Astrocyte (in vitro differentiated cells and primary cell): ENCODE data around the gene TLE2. TPM values are rescaled to one million over a fixed set of nuclear protein-coding genes. Genes with fewer than 3 reads are reported as not detected.

Experiments
- DNase-seq: peaks from one replicate; pipeline ENCODE4 v3.0.0-alpha.2; 2010; ENCODE audit warnings: low read depth
- FAIRE-seq: peaks from 2 replicates; lab custom pipeline; 2011; peaks lifted over from hg19 to GRCh38; lab: Jason Lieb, UNC
- H2AFZ ChIP-seq: 2 replicates; pipeline ENCODE4 v1.6.0; 2012; ENCODE audit warnings: low read depth, low read length, inconsistent platforms
- H3K27ac ChIP-seq: 2 replicates; pipeline ENCODE4 v1.5.1; 2011; ENCODE audit warnings: low read depth, low read length, inconsistent platforms
- H3K27me3 ChIP-seq: 2 replicates; pipeline ENCODE4 v1.6.0; 2011; ENCODE audit warnings: low read length, inconsistent platforms; ENCODE audit not compliant: insufficient read depth
- H3K36me3 ChIP-seq: 2 replicates; pipeline ENCODE4 v1.5.1; 2011; ENCODE audit warnings: low read length, inconsistent platforms; ENCODE audit not compliant: insufficient read depth
- H3K4me1 ChIP-seq: 2 replicates; pipeline ENCODE4 v1.5.1; 2011; ENCODE audit warnings: low read length, inconsistent platforms; ENCODE audit not compliant: insufficient read depth
- H3K4me2 ChIP-seq: 2 replicates; pipeline ENCODE4 v1.6.0; 2012; ENCODE audit warnings: low read length, inconsistent platforms
- H3K4me3 ChIP-seq: 2 replicates; pipeline ENCODE4 v1.5.1; 2011; ENCODE audit warnings: low read depth, mild to moderate bottlenecking, low read length, inconsistent platforms; ENCODE audit not compliant: insufficient read depth
- H3K79me2 ChIP-seq: 2 replicates; pipeline ENCODE4 v1.6.0; 2012; ENCODE audit warnings: mild to moderate bottlenecking, low read length, inconsistent platforms; ENCODE audit not compliant: insufficient read depth
- H3K9ac ChIP-seq: 2 replicates; pipeline ENCODE4 v1.6.0; 2012; ENCODE audit warnings: mild to moderate bottlenecking, low read length, inconsistent platforms
- H3K9me3 ChIP-seq: 2 replicates; pipeline ENCODE4 v1.5.1; 2012; ENCODE audit warnings: low read depth, mild to moderate bottlenecking, low read length, inconsistent platforms; ENCODE audit not compliant: insufficient read depth
- H4K20me1 ChIP-seq: 2 replicates; pipeline ENCODE4 v1.6.0; 2012; ENCODE audit warnings: low read length, inconsistent platforms; ENCODE audit not compliant: insufficient read depth
- H3K27ac Mint-ChIP-seq: one replicate; pipeline ENCODE4 v1.8.0; 2021; ENCODE audit warnings: mild to moderate bottlenecking, mixed read lengths; ENCODE audit not compliant: unreplicated experiment
- H3K27me3 Mint-ChIP-seq: one replicate; pipeline ENCODE4 v1.8.0; 2021; ENCODE audit warnings: low read depth, mixed read lengths; ENCODE audit not compliant: unreplicated experiment
- H3K36me3 Mint-ChIP-seq: one replicate; pipeline ENCODE4 v1.8.0; 2021; ENCODE audit warnings: low read depth, mixed read lengths; ENCODE audit not compliant: unreplicated experiment
- H3K4me1 Mint-ChIP-seq: one replicate; pipeline ENCODE4 v1.8.0; 2021; ENCODE audit warnings: low read depth, mixed read lengths; ENCODE audit not compliant: unreplicated experiment
- H3K4me3 Mint-ChIP-seq: one replicate; pipeline ENCODE4 v1.8.0; 2021; ENCODE audit warnings: mild to moderate bottlenecking, moderate library complexity, mixed read lengths; ENCODE audit not compliant: unreplicated experiment
- H3K9me3 Mint-ChIP-seq: one replicate; pipeline ENCODE4 v1.8.0; 2021; ENCODE audit warnings: mild to moderate bottlenecking, mixed read lengths; ENCODE audit not compliant: unreplicated experiment
- EZH2 ChIP-seq: IDR thresholded peaks from 2 replicates; pipeline ENCODE4 v1.6.1; 2012; ENCODE audit warnings: mild to moderate bottlenecking, low read length, inconsistent platforms; ENCODE audit not compliant: insufficient read depth
- total RNA-seq: library from RNA; stranded (reverse); gene quantifications from 2 replicates; pipeline ENCODE4 v1.2.1, GENCODE V29; 2021
- TF ChIP-seq, protein P1 (sequence below): IDR thresholded peaks from 2 replicates; pipeline ENCODE4 v1.5.1; 2011; ENCODE audit warnings: low read depth, mild to moderate bottlenecking, inconsistent platforms, low read length, moderate library complexity; ENCODE audit not compliant: insufficient read depth

Gene TLE2
- total RNA-seq, 1 donor from 2014 or later, result 0.79 TPM

DNA sequence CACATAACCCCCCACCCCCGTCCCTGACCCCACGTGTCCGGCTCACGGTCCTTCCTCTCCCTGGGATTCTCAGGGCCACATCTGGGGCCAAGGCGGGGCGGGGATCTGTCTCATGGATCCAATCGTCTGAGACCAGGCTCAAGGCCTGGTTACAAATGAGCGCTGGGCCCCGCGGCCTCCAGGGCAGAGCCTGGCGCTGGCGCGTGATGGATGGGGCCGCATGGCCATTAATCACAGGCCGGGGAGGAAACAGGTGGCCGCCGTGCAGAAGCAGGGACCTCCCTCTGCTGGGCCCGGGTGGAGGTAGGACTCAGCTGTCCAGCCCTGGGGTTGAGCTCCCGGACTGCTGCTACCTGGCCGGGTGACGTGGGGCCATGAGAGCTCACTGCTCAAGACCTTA is 39.0 kb upstream of the TLE2 start:
- FAIRE-seq (no peak), DNase-seq (no peak)
- H3K4me1 ChIP-seq, result no peaks in the 10 kb centered on the region
- H3K9me3 ChIP-seq, result no peaks in the 10 kb centered on the region
- Mint-ChIP-seq H3K36me3 (no peaks in the 10 kb centered on the region), H3K9me3 (peaks cover 4% of the 10 kb centered on the region), H3K4me3 (no peak overlapping the region), H3K27me3 (peaks cover 28% of the 10 kb centered on the region), H3K4me1 (no peaks in the 10 kb centered on the region), H3K27ac (no peak overlapping the region)
- no peaks in the 10 kb centered on the region for H3K79me2 ChIP-seq
- no peaks in the 10 kb centered on the region for H3K36me3 ChIP-seq
- H2AFZ ChIP-seq, result no peak overlapping the region
- no peak overlapping the region for H3K27ac ChIP-seq
- TF ChIP-seq, protein P1, sequence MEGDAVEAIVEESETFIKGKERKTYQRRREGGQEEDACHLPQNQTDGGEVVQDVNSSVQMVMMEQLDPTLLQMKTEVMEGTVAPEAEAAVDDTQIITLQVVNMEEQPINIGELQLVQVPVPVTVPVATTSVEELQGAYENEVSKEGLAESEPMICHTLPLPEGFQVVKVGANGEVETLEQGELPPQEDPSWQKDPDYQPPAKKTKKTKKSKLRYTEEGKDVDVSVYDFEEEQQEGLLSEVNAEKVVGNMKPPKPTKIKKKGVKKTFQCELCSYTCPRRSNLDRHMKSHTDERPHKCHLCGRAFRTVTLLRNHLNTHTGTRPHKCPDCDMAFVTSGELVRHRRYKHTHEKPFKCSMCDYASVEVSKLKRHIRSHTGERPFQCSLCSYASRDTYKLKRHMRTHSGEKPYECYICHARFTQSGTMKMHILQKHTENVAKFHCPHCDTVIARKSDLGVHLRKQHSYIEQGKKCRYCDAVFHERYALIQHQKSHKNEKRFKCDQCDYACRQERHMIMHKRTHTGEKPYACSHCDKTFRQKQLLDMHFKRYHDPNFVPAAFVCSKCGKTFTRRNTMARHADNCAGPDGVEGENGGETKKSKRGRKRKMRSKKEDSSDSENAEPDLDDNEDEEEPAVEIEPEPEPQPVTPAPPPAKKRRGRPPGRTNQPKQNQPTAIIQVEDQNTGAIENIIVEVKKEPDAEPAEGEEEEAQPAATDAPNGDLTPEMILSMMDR, result no peak
- TF ChIP-seq EZH2, result no peak
- no peak overlapping the region for H3K4me2 ChIP-seq
- no peaks in the 10 kb centered on the region for H3K27me3 ChIP-seq
- H4K20me1 ChIP-seq, result no peaks in the 10 kb centered on the region
- no peak overlapping the region for H3K4me3 ChIP-seq
- no peak overlapping the region for H3K9ac ChIP-seq

DNA sequence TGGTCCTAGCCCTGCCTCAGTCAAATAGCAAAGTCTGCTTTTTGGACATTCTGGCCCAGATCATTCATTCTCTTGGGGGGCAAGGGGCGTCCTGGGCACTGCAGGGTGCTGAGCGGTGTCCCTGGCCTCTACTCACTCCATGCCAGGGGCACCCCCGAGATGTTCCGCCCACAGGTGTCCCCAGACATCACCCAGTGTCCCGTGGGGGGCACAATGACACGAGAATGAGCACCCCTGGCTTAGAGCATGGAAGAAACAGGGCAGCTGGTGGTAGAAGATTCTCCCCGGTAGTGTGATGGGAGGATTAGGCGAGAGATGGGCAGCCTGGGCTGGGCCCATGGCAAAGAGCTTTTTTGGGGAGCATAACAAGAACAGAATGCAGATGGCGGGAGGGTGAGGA is 38.5 kb upstream of the TLE2 start:
- H3K79me2 ChIP-seq, result no peaks in the 10 kb centered on the region
- no peak for FAIRE-seq
- H3K4me2 ChIP-seq, result no peak overlapping the region
- no peak overlapping the region for H3K27ac ChIP-seq
- H3K4me1 Mint-ChIP-seq, result no peaks in the 10 kb centered on the region
- TF ChIP-seq, protein P1, result no peak
- no peak for TF ChIP-seq EZH2
- peaks cover 2% of the 10 kb centered on the region for H3K4me1 ChIP-seq
- H3K36me3 ChIP-seq, result no peaks in the 10 kb centered on the region
- peaks cover 2% of the 10 kb centered on the region for H3K9me3 Mint-ChIP-seq
- H3K4me3 Mint-ChIP-seq, result no peak overlapping the region
- no peak overlapping the region for H3K27ac Mint-ChIP-seq
- H3K4me3 ChIP-seq, result no peak overlapping the region
- H3K27me3 ChIP-seq, result no peaks in the 10 kb centered on the region
- no peak overlapping the region for H2AFZ ChIP-seq
- H4K20me1 ChIP-seq, result no peaks in the 10 kb centered on the region
- H3K9ac ChIP-seq, result no peak overlapping the region
- no peaks in the 10 kb centered on the region for H3K9me3 ChIP-seq
- DNase-seq, result no peak
- H3K27me3 Mint-ChIP-seq, result peaks cover 24% of the 10 kb centered on the region
- H3K36me3 Mint-ChIP-seq, result no peaks in the 10 kb centered on the region

DNA sequence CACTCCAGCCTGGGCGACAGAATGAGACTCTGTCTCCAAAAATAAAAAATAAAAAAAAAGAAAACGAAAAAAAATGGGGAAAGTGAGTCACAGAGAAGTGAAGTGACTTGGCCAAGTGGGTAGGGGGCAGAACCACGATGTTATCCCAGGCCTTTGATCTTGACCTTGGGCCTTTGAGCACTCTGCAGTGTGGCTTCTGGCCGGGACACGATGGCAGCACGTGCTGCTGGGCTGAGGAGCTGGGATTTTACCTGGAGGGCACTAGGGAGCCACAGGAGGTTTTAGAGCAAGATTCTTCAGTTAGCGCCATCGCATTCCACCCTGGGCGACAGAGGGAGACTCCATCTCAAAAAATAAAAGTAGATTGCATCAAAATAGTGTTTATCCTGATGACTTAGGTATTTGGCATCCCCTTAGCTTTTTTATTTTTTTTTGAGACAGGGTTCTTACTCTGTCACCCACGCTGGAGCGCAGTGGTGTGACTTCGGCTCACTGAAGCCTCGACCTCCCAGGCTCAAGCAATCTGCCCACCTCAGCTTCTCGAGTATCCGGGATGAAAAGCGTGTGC is 37.5 kb upstream of the TLE2 start:
- Histone ChIP-seq H3K36me3 (no peaks in the 10 kb centered on the region), H3K27ac (no peak overlapping the region), H3K27me3 (no peaks in the 10 kb centered on the region), H3K4me2 (no peak overlapping the region), H2AFZ (no peak overlapping the region), H3K9ac (no peak overlapping the region), H4K20me1 (no peaks in the 10 kb centered on the region), H3K4me3 (no peak overlapping the region), H3K9me3 (no peaks in the 10 kb centered on the region), H3K79me2 (peaks cover under 1% of the 10 kb centered on the region), H3K4me1 (peaks cover 3% of the 10 kb centered on the region)
- Mint-ChIP-seq H3K4me3 (no peak overlapping the region), H3K36me3 (no peaks in the 10 kb centered on the region), H3K4me1 (no peaks in the 10 kb centered on the region), H3K27me3 (peaks cover 19% of the 10 kb centered on the region), H3K9me3 (peaks cover 2% of the 10 kb centered on the region), H3K27ac (no peak overlapping the region)
- DNase-seq (no peak), FAIRE-seq (no peak)
- no peak for TF ChIP-seq EZH2
- TF ChIP-seq, protein P1, result no peak
